ENCODE measurements around the gene SNX7.

DNA sequence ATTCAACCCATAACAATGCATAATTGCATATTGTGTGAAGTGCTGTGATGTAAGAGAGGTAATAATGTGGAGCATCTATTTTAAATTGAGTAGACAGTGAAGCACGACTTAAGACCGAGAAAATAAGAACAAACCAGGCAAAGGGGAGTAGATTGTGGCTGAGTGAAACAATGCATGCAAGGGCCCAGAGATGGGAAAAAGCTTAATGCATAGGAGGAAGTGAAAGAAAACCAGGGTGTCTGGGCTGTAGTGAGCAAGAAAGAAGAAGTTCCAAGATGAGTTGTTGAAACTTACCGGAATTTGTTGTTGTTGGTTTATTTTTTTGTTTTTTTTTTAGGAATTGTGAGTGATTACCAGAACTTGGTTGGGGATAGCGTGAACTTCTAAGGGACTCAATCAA is 104.7 kb downstream of the SNX7 start:
- TF ChIP-seq, protein P1, sequence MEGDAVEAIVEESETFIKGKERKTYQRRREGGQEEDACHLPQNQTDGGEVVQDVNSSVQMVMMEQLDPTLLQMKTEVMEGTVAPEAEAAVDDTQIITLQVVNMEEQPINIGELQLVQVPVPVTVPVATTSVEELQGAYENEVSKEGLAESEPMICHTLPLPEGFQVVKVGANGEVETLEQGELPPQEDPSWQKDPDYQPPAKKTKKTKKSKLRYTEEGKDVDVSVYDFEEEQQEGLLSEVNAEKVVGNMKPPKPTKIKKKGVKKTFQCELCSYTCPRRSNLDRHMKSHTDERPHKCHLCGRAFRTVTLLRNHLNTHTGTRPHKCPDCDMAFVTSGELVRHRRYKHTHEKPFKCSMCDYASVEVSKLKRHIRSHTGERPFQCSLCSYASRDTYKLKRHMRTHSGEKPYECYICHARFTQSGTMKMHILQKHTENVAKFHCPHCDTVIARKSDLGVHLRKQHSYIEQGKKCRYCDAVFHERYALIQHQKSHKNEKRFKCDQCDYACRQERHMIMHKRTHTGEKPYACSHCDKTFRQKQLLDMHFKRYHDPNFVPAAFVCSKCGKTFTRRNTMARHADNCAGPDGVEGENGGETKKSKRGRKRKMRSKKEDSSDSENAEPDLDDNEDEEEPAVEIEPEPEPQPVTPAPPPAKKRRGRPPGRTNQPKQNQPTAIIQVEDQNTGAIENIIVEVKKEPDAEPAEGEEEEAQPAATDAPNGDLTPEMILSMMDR (IDR thresholded peaks at IDR 0.05) = no peak
- TF ChIP-seq POLR2A (IDR thresholded peaks at IDR 0.05) (no peak), EP300 (IDR thresholded peaks at IDR 0.05; ENCODE audit: low read depth) (no peak), POLR2AphosphoS5 (IDR thresholded peaks at IDR 0.05) (no peak)
